GM19193 (cell line): ENCODE measurements around the gene TOE1.

Experiments used
- POLR2A ChIP-seq: IDR thresholded peaks from 4 replicates; pipeline ENCODE4 v1.6.1; 2011; ENCODE audit not compliant: insufficient read depth, insufficient read length; ENCODE audit errors: extremely low read depth

Gene TOE1

GRCh38 chr1:45337630-45338325, 2.2 kb upstream of the TOE1 start:
- TF ChIP-seq POLR2A = no peak

- no peak for TF ChIP-seq POLR2A
Measured at GRCh38 chr1:45340816-45341466, 971 bp downstream of the TOE1 start.

GRCh38 chr1:45344499-45344898, 4.5 kb downstream of the TOE1 start:
- TF ChIP-seq POLR2A = peak; percentile 46

- TF ChIP-seq POLR2A = peak; percentile 39
Measured at GRCh38 chr1:45345014-45345413, 5.0 kb downstream of the TOE1 start.

GRCh38 chr1:45346473-45346872, 6.5 kb downstream of the TOE1 start:
- TF ChIP-seq POLR2A = no peak

- no peak for TF ChIP-seq POLR2A
Measured at GRCh38 chr1:45348020-45348419, 8.1 kb downstream of the TOE1 start.

GRCh38 chr1:45348609-45348965, 8.6 kb downstream of the TOE1 start:
- TF ChIP-seq POLR2A = no peak

GRCh38 chr1:45348966-45349677, 9.2 kb downstream of the TOE1 start:
- no peak for TF ChIP-seq POLR2A

GRCh38 chr1:45351508-45351907, 11.5 kb downstream of the TOE1 start:
- no peak for TF ChIP-seq POLR2A

- no peak for TF ChIP-seq POLR2A
Measured at GRCh38 chr1:45353685-45354084, 13.7 kb downstream of the TOE1 start.

- no peak for TF ChIP-seq POLR2A
Measured at GRCh38 chr1:45354838-45355237, 14.9 kb downstream of the TOE1 start.

- TF ChIP-seq POLR2A = no peak
Measured at GRCh38 chr1:45355683-45356082, 15.7 kb downstream of the TOE1 start.

- TF ChIP-seq POLR2A = no peak
Measured at GRCh38 chr1:45356186-45356585, 16.2 kb downstream of the TOE1 start.

GRCh38 chr1:45359882-45360513, 20.0 kb downstream of the TOE1 start:
- no peak for TF ChIP-seq POLR2A

GRCh38 chr1:45364294-45364693, 24.3 kb downstream of the TOE1 start:
- no peak for TF ChIP-seq POLR2A
